ENCODE results near the gene HDGF.

DNA sequence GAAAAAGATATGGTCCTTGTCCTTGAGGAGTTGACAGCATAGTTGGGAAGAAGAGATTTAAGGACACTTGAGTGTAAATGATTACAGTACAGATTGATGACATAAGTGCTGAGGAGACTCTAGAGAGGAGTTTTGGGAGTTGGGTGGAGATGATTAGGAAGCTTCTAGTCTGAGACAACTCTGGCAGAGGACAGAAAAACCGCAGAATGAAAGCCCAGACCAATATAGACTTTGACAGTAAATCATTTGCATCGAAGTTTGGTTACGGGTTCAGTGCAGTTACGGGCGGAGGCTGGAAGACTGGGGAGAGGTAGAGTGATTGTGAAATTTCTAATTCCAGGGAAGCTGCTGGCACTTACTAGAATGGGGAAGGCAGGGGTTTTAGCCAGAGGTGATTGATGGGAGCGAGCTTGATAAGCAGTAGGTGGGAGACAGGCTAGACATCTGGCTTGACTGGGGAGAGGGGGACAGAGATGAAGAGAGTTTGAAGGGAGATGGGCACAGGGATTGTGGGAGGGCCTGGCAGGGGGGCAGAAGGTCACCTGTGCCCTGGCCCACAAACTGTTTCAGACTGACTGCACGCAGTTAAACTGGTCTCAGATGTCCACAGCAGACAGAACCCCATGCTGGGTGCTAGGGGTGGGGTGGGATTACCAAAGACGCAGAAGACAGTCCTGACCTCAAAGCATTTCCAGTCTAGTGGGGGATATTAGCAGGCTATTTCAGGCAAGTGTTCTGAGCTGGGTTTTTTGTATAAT is 45.0 kb upstream of the HDGF start:
- TF ChIP-seq, protein P1, sequence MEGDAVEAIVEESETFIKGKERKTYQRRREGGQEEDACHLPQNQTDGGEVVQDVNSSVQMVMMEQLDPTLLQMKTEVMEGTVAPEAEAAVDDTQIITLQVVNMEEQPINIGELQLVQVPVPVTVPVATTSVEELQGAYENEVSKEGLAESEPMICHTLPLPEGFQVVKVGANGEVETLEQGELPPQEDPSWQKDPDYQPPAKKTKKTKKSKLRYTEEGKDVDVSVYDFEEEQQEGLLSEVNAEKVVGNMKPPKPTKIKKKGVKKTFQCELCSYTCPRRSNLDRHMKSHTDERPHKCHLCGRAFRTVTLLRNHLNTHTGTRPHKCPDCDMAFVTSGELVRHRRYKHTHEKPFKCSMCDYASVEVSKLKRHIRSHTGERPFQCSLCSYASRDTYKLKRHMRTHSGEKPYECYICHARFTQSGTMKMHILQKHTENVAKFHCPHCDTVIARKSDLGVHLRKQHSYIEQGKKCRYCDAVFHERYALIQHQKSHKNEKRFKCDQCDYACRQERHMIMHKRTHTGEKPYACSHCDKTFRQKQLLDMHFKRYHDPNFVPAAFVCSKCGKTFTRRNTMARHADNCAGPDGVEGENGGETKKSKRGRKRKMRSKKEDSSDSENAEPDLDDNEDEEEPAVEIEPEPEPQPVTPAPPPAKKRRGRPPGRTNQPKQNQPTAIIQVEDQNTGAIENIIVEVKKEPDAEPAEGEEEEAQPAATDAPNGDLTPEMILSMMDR (IDR thresholded peaks at IDR 0.05): no peak
- no peak for TF ChIP-seq POLR2A (IDR thresholded peaks at IDR 0.05)
